ENCODE data around the gene PGK2.

PGK2 gene

DNA sequence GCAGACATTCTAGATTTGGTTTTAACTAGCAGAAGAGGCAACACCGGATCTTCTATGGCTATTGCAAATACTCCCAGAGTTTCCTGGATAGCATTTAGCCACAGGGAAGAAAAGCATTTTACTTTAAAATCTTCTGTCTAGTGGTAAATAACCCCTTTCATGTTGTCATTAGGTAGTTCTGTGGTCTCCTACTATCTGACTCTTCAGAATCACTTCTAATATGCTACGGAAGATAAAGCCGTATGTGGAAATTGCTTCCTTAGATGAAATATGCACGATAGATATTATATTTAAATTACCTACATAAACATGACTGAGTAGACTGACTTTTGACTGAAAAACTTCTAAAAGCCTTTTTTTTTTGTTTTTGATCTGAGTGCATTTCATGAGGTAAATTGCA lies 43.7 kb downstream of the PGK2 start:
- no peak for DNase-seq (ENCODE audit: low read depth)
- H3K4me3 ChIP-seq (ENCODE audit: low read depth, low read length): no peak overlapping the region

DNA sequence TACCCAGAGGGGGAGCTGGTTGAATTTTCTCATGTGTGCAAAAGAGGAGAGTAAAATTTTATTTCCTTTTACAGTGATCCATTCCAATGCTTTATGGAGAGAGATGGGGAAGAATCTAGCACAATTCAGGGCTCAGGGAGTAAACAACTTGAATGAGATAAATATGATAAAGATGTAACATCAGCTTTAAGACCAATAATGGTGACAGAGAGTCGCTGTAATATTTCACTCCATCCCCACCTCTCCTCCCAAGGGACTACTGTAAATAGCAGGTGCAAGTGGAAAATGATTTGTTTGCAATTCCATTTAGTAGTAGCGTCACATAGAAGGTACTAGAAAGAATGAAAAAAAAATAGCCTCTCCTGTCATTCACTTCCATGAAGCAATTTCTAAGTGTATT lies 47.7 kb downstream of the PGK2 start:
- no peak for DNase-seq (ENCODE audit: low read depth)
- H3K4me3 ChIP-seq (ENCODE audit: low read depth, low read length): no peak overlapping the region

DNA sequence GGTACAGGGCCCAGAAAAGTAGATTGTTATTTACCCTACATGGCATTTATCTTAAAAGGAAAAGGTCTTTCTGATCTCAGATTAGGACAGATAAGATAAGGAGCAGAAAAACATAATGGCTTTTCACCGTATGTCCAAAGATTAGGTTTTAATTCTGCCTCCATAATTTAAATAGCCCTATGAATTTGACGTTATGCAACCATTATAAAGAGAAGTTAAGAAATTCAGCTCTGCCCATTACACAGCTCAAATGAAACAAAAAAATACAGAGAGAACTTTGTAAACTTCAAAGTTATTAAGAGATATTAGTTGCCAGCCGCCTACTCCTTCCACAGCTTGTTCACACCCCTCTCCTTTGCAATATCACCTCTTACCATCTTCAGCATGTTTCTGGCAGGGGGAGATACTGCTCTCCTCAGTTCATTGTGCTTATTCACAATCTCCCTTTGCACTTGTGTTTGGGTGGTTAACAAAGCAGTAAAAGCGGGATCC lies 51.0 kb downstream of the PGK2 start:
- no peak for DNase-seq (ENCODE audit: low read depth)
- no peak overlapping the region for H3K4me3 ChIP-seq (ENCODE audit: low read depth, low read length)

All from skeletal muscle cell (primary cell).